WTC11 (cell line): ENCODE results near the gene SMURF1. TPM values are rescaled to one million over a fixed set of nuclear protein-coding genes. Genes with fewer than 3 reads are reported as not detected.

Experiments used
- ATAC-seq: fragments of 200-7000 bp; cut with Tn5 transposase; 2 replicates; pipeline ENCODE4 v1.10.0; 2021; ENCODE audit warnings: mild to moderate bottlenecking, moderate library complexity
- CTCF ChIA-PET: fragments of 300-600 bp; sonication (Branson Sonifier 250); formaldehyde crosslinking; loops from one replicate; lab custom pipeline; 2021; ENCODE audit warnings: antibody characterized with exemption; lab: Charles Lee
- POLR2A ChIA-PET: fragments of 350-600 bp; sonication (Branson Sonifier 250); formaldehyde crosslinking; loops from one replicate; lab custom pipeline; 2021; ENCODE audit warnings: antibody characterized with exemption; lab: Charles Lee
- DNase-seq: peaks from one replicate; pipeline ENCODE4 v3.0.0; 2021; ENCODE audit warnings: low spot score
- H3K27ac Mint-ChIP-seq: 2 replicates; pipeline ENCODE4 v1.8.0; 2021; ENCODE audit warnings: mixed read lengths
- H3K27me3 Mint-ChIP-seq: 2 replicates; pipeline ENCODE4 v1.8.0; 2021; ENCODE audit warnings: low read depth, mild to moderate bottlenecking, moderate library complexity, mixed read lengths
- H3K36me3 Mint-ChIP-seq: 2 replicates; pipeline ENCODE4 v1.8.0; 2021; ENCODE audit warnings: mixed read lengths
- H3K4me1 Mint-ChIP-seq: 2 replicates; pipeline ENCODE4 v1.8.0; 2022; ENCODE audit warnings: mixed read lengths
- H3K4me3 Mint-ChIP-seq: 2 replicates; pipeline ENCODE4 v1.8.0; 2021; ENCODE audit warnings: mild to moderate bottlenecking, moderate library complexity, mixed read lengths
- H3K9me3 Mint-ChIP-seq: 2 replicates; pipeline ENCODE4 v1.8.0; 2021; ENCODE audit warnings: mixed read lengths
- NFATC4 ChIP-seq: fragments of 250-450 bp; sonication (Bioruptor Pico); IDR thresholded peaks from 2 replicates; pipeline ENCODE4 v1.9.0; 2021; ENCODE audit warnings: mild to moderate bottlenecking
- NFE2L1 ChIP-seq: sonication (generic); formaldehyde crosslinking; IDR thresholded peaks from 2 replicates; pipeline ENCODE4 v1.8.1; 2023; ENCODE audit warnings: missing genetic modification reagents
- NR2C2 ChIP-seq: sonication (generic); formaldehyde crosslinking; IDR thresholded peaks from 2 replicates; pipeline ENCODE4 v1.8.0; 2022; ENCODE audit warnings: mild to moderate bottlenecking, missing genetic modification reagents
- RELA ChIP-seq: sonication (generic); formaldehyde crosslinking; IDR thresholded peaks from 2 replicates; pipeline ENCODE4 v1.8.1; 2022; ENCODE audit warnings: missing genetic modification reagents, mild to moderate bottlenecking, borderline replicate concordance
- SMAD3 ChIP-seq: sonication (generic); formaldehyde crosslinking; IDR thresholded peaks from 2 replicates; pipeline ENCODE4 v1.8.0; 2022; ENCODE audit warnings: missing genetic modification reagents, mild to moderate bottlenecking, borderline replicate concordance
- TEAD4 ChIP-seq: sonication (generic); formaldehyde crosslinking; IDR thresholded peaks from 2 replicates; pipeline ENCODE4 v1.8.0; 2022; ENCODE audit warnings: mild to moderate bottlenecking, missing genetic modification reagents
- ZNF416 ChIP-seq: fragments of 250-450 bp; sonication (Bioruptor Pico); IDR thresholded peaks from 2 replicates; pipeline ENCODE4 v1.9.0; 2021; ENCODE audit warnings: mild to moderate bottlenecking, inconsistent platforms
- total RNA-seq: library from RNA; stranded (reverse); gene quantifications from 3 replicates; pipeline ENCODE4 v1.2.3, GENCODE V29; 2021
- TF ChIP-seq, protein P1 (sequence below): fragments of 200-600 bp; IDR thresholded peaks from 2 replicates; pipeline ENCODE4 v1.8.0; 2022; ENCODE audit warnings: antibody characterized with exemption
- TF ChIP-seq, protein P2 (sequence below): sonication (generic); formaldehyde crosslinking; IDR thresholded peaks from 2 replicates; pipeline ENCODE4 v1.8.0; 2022; ENCODE audit warnings: missing genetic modification reagents
- TF ChIP-seq, protein P3 (sequence below): sonication (generic); formaldehyde crosslinking; IDR thresholded peaks from 2 replicates; pipeline ENCODE4 v1.8.0; 2023; ENCODE audit warnings: missing genetic modification reagents, mild to moderate bottlenecking, borderline replicate concordance
- TF ChIP-seq, protein P4 (sequence below): sonication (generic); formaldehyde crosslinking; IDR thresholded peaks from 2 replicates; pipeline ENCODE4 v1.8.1; 2022; ENCODE audit warnings: missing genetic modification reagents, borderline replicate concordance
- TF ChIP-seq, protein P5 (sequence below): sonication (generic); formaldehyde crosslinking; IDR thresholded peaks from 2 replicates; pipeline ENCODE4 v1.8.1; 2023; ENCODE audit warnings: mild to moderate bottlenecking, missing genetic modification reagents

Gene SMURF1
- total RNA-seq, 1 experiment from 2014 or later: 23.2 TPM

DNA sequence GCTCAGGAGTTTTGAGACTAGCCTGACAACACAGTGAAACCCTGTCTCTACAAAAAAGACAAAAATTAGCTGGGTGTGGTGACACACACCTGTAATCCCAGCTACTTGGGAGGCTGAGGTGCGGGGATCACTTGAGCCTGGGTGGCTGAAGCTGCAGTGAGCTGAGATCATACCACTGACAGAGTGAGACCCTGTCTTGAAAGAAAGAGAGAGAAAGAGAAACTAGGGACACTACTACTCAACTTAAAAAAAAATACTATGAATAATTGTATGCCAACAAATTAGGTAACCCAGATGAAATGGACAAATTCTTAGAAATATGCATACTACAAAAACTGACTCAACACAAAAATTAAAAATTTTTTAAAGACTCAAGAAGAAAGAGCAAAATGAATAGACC is 28.5 kb downstream of the SMURF1 start:
- Mint-ChIP-seq H3K36me3 (peaks cover 7% of the 10 kb centered on the region), H3K9me3 (peaks cover 25% of the 10 kb centered on the region), H3K4me3 (no peak overlapping the region), H3K27ac (no peak overlapping the region)
- no peak for DNase-seq
- no peak for ATAC-seq
- TF ChIP-seq TEAD4 (CRISPR knock-in tag) (no peak), RELA (CRISPR knock-in tag) (no peak), NFATC4 (CRISPR knock-in tag) (no peak), SMAD3 (CRISPR knock-in tag) (no peak), NR2C2 (CRISPR knock-in tag) (no peak), ZNF416 (CRISPR knock-in tag) (no peak), NFE2L1 (no peak)
- TF ChIP-seq, protein P1, sequence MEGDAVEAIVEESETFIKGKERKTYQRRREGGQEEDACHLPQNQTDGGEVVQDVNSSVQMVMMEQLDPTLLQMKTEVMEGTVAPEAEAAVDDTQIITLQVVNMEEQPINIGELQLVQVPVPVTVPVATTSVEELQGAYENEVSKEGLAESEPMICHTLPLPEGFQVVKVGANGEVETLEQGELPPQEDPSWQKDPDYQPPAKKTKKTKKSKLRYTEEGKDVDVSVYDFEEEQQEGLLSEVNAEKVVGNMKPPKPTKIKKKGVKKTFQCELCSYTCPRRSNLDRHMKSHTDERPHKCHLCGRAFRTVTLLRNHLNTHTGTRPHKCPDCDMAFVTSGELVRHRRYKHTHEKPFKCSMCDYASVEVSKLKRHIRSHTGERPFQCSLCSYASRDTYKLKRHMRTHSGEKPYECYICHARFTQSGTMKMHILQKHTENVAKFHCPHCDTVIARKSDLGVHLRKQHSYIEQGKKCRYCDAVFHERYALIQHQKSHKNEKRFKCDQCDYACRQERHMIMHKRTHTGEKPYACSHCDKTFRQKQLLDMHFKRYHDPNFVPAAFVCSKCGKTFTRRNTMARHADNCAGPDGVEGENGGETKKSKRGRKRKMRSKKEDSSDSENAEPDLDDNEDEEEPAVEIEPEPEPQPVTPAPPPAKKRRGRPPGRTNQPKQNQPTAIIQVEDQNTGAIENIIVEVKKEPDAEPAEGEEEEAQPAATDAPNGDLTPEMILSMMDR: no peak
- TF ChIP-seq, protein P2, sequence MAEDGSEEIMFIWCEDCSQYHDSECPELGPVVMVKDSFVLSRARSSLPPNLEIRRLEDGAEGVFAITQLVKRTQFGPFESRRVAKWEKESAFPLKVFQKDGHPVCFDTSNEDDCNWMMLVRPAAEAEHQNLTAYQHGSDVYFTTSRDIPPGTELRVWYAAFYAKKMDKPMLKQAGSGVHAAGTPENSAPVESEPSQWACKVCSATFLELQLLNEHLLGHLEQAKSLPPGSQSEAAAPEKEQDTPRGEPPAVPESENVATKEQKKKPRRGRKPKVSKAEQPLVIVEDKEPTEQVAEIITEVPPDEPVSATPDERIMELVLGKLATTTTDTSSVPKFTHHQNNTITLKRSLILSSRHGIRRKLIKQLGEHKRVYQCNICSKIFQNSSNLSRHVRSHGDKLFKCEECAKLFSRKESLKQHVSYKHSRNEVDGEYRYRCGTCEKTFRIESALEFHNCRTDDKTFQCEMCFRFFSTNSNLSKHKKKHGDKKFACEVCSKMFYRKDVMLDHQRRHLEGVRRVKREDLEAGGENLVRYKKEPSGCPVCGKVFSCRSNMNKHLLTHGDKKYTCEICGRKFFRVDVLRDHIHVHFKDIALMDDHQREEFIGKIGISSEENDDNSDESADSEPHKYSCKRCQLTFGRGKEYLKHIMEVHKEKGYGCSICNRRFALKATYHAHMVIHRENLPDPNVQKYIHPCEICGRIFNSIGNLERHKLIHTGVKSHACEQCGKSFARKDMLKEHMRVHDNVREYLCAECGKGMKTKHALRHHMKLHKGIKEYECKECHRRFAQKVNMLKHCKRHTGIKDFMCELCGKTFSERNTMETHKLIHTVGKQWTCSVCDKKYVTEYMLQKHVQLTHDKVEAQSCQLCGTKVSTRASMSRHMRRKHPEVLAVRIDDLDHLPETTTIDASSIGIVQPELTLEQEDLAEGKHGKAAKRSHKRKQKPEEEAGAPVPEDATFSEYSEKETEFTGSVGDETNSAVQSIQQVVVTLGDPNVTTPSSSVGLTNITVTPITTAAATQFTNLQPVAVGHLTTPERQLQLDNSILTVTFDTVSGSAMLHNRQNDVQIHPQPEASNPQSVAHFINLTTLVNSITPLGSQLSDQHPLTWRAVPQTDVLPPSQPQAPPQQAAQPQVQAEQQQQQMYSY (CRISPR knock-in tag): no peak
- TF ChIP-seq, protein P3, sequence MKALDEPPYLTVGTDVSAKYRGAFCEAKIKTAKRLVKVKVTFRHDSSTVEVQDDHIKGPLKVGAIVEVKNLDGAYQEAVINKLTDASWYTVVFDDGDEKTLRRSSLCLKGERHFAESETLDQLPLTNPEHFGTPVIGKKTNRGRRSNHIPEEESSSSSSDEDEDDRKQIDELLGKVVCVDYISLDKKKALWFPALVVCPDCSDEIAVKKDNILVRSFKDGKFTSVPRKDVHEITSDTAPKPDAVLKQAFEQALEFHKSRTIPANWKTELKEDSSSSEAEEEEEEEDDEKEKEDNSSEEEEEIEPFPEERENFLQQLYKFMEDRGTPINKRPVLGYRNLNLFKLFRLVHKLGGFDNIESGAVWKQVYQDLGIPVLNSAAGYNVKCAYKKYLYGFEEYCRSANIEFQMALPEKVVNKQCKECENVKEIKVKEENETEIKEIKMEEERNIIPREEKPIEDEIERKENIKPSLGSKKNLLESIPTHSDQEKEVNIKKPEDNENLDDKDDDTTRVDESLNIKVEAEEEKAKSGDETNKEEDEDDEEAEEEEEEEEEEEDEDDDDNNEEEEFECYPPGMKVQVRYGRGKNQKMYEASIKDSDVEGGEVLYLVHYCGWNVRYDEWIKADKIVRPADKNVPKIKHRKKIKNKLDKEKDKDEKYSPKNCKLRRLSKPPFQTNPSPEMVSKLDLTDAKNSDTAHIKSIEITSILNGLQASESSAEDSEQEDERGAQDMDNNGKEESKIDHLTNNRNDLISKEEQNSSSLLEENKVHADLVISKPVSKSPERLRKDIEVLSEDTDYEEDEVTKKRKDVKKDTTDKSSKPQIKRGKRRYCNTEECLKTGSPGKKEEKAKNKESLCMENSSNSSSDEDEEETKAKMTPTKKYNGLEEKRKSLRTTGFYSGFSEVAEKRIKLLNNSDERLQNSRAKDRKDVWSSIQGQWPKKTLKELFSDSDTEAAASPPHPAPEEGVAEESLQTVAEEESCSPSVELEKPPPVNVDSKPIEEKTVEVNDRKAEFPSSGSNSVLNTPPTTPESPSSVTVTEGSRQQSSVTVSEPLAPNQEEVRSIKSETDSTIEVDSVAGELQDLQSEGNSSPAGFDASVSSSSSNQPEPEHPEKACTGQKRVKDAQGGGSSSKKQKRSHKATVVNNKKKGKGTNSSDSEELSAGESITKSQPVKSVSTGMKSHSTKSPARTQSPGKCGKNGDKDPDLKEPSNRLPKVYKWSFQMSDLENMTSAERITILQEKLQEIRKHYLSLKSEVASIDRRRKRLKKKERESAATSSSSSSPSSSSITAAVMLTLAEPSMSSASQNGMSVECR: no peak
- TF ChIP-seq, protein P4, sequence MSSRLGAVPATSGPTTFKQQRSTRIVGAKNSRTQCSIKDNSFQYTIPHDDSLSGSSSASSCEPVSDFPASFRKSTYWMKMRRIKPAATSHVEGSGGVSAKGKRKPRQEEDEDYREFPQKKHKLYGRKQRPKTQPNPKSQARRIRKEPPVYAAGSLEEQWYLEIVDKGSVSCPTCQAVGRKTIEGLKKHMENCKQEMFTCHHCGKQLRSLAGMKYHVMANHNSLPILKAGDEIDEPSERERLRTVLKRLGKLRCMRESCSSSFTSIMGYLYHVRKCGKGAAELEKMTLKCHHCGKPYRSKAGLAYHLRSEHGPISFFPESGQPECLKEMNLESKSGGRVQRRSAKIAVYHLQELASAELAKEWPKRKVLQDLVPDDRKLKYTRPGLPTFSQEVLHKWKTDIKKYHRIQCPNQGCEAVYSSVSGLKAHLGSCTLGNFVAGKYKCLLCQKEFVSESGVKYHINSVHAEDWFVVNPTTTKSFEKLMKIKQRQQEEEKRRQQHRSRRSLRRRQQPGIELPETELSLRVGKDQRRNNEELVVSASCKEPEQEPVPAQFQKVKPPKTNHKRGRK: no peak
- TF ChIP-seq, protein P5, sequence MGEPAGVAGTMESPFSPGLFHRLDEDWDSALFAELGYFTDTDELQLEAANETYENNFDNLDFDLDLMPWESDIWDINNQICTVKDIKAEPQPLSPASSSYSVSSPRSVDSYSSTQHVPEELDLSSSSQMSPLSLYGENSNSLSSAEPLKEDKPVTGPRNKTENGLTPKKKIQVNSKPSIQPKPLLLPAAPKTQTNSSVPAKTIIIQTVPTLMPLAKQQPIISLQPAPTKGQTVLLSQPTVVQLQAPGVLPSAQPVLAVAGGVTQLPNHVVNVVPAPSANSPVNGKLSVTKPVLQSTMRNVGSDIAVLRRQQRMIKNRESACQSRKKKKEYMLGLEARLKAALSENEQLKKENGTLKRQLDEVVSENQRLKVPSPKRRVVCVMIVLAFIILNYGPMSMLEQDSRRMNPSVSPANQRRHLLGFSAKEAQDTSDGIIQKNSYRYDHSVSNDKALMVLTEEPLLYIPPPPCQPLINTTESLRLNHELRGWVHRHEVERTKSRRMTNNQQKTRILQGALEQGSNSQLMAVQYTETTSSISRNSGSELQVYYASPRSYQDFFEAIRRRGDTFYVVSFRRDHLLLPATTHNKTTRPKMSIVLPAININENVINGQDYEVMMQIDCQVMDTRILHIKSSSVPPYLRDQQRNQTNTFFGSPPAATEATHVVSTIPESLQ (CRISPR knock-in tag): no peak
- TF ChIP-seq, all 79 proteins: peak for 0
- peaks cover 28% of the 10 kb centered on the region for H3K4me1 Mint-ChIP-seq
- H3K27me3 Mint-ChIP-seq: no peaks in the 10 kb centered on the region
- POLR2A ChIA-PET: interaction anchor here (0.6 kb wide), 1 partner anchor 59 kb away, joined by 3 read pairs; no protein-coding TSS in a partner anchor
- CTCF ChIA-PET: no interaction called here
